ENCODE results near the gene ZIC2.

Gene ZIC2

DNA sequence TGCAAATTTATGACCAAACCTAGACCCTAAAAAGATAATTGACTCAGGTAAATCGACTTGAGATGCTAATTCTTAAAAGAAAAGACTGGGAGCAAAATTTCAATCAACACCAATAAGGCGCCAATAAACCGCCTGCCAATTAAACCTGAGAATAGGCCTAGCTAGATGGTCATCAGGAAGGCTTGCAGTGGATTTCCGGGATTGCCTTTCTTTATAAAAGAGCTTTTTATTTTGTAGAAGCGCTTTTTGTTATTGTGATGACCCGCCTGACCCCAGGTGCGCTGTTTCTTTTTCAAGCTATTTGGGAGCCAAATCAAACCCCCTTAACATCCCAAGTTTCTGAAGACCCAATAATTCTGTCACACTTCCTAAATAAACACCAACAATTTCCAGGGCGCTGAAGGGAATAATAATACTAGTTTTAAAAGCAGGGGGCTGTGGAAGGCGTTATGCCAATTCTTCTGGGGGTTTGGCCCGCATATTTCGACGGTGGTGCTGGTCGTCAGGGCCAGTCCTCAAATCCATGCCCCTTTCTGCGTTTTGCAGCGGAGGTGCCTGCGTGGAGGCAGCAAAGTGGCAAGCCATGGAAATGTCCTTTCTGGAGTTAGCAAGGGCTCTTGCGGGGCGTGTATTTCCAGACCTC, 7.2 kb upstream of the ZIC2 start:
- DNase-seq (ENCODE audit: low read depth in 2 of 2) = no peak

DNA sequence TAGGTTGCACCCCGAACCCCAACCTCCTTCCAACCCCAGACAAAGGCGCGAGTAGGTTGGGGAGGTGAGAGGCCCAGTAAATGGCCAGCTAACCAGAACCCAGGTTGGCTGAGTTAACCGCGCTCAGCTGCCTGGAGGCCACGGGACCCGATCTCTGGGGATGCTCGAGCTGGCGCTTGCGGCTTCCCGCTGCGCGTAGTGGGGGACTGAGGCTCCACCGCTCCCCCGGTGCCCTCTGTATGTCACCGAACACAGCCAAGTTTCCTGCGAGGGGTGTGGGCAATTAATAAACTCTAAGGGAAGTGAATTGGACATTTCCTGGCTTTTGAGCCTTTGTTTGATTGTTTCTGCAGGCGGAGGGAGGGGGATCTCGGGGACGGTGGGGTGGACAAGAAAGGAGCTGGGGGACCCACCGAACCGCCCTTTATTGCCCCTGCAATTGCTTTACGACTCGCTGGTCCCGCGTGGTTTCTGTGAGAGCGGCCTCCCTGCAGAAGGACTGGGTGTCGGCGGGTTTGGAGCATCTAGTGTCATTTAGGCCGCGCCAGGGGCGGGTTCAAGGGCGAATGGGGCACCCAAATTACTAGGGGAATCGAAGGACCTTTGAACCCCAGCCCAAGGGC, 6.5 kb upstream of the ZIC2 start:
- no peak for DNase-seq (ENCODE audit: low read depth in 2 of 2)

DNA sequence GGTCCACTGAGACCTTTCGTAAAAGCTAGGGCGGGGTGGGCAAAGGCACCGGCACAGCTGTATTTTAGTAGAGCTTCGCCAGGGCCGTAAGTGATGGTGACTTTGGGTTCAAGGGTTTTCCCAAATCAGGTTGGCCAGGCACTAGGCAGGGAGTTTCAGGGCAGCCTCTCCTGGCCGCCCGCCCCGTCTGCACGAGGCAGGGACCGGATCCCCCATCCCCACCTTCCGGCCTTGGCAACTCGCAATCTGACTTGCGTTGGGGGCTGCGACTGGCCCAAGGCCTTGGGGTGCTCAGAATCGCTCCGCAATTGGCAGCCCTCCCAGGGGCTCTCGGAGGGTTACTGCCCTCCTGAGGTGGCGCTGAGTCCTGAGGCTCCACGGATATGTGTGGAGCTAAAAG, 6.0 kb upstream of the ZIC2 start:
- no peak for DNase-seq (ENCODE audit: low read depth in 2 of 2)

DNA sequence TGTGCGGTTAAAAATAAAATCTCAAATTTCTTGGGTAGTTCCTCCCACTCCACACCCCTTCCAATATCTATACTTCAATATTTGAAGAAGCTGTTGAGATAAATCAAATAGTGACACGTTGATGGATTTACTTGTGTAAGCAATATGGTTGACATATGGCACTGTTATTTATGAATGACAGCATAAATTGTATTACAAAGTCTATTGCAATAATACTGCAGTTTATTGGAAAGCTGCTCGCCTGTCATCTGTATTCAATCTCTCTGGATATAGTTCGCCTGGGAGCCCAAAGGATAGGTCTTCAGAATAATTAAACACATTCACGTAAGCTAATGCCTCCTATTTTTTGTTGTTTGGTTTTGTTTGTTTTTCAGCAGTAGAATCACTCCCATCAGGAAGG, 5.0 kb upstream of the ZIC2 start:
- no peak for DNase-seq (ENCODE audit: low read depth in 2 of 2)

DNA sequence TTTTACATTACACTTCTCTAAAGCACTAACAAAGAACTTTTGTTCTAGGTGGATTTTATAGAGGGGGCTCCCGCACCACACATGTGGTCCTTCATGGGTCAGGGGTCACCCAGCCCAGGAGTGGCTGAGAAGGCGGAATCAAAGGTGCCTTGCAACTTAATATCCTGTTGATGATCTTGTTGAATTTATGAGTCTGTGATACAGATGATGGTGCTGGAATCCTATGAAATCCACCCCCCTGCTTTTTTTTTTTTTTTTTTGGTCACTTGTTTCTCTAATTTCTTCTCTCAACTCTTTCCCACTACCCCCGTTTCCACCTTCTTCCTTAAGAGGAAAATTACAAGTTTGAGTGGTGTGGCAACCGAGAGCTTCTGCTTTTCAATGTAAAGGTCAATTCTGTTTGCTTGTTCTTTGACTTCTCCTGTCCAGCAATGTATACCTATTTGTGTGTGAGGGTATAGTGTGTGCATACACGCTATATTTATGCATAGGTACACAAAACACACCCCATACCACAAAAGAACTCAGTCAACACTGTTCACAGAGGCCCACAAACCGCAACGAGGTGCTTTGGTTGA, 4.2 kb upstream of the ZIC2 start:
- no peak for DNase-seq (ENCODE audit: low read depth in 2 of 2)

DNA sequence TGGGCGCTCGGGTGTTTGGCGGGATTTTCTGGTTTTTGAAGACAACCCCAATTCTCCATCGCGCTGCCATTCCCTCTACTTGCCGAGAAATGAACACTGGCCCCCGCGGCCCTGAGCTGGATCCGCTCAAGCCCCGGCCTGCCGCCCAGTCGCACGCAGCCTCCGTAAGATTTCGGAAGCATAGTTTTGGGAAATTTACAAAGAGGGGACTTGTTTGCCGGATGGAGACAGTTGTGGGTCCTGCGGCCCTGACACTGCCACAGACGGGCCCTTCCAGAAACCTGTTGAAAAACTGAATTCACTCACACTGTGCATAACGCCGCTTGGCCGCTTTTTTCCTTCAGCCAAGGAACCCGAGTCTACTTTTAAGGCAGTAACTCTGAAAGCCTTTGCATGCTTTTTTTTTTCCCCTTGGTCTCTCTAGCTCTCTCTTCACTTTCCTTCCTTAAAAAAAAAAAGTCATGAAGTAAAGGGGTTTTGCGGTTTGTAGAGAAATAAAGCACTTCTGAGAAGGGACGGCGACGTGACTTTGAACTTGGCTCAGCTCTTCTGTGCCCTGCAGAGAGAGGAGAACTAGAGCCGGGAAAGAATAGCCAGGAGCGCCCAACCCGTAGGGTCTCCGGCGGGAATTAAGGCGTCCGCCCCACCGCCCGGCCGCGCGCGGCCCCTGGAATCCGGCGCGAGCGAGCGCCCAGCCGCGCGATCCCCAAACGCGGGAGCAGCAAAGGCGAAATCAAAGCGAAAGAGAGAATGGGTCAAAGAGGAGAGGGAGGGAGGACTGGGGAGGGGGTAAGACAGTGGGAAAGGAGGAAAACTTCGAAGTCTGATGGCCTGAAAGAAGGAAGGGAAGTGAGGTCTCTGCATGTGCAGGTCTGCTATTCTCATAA, 3.4 kb upstream of the ZIC2 start:
- DNase-seq (ENCODE audit: low read depth in 2 of 2) = no peak

DNA sequence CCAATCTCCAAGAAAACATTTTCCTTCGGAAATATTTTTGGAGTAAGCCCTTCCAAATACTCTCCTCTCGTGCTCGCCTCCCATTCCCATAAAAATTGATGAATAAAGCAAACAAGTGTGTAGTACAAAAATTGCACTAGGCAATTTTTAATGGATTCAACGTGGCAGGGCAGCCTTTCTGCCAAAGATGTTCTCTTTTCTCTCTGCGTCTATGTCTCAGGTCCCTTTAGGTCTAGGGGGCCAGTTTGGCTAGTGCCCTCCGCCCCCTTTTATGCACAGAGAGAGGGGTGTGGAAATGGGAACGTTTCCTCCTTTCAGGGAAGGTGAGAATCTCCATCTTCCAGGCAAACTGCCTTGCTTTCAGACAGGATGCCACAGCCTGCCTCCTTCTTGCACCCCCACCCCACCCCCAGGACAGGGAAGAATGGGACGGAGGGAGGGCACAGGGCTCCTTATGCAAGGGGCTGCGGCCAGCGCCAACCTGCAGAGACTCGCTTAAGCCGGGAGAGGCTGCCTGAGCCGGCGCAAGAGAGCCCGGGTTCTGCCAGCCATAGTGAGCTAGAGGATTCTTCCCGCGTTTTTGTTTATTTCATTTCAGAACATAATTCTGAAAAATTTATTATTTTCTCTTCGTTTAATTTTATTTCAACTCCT, 2.7 kb upstream of the ZIC2 start:
- DNase-seq (ENCODE audit: low read depth in 2 of 2) = no peak

DNA sequence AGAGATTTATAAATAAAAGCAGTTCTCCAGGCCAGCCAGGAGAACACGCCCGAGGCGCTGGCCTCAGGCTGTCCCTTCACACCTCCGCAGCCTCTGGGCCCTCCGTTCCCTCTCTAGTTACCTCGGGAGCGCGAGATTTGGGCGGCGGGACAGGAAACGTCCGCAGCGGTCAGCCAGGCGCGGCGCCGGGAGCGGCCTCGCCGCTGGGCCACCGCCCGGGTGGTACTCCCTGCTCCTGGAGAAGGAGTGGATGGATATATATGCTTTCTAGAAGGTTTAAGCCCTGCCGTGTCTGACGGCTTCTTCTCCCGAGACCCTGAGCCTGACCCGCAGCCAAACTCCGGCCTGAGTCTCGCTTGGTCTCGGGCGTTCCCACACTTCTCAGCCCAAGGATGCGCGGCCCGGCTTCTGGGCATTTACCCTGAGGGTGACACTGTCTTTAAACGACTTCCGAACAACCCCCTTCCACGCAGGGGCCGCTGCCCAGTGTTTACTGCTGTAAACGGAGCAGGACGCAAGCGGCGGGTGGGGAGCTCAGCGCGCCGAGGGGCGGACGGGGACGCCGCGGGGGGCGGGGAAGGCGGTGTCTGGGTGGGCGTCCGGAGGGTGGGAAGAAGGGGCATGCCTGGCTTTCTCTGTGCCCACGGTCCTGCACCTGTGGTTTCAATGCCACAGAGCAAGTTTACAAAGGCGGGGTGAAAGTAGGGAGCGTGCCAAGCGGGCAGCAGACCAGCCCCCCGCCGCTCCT, 2.0 kb upstream of the ZIC2 start:
- DNase-seq (ENCODE audit: low read depth in 2 of 2) = no peak

DNA sequence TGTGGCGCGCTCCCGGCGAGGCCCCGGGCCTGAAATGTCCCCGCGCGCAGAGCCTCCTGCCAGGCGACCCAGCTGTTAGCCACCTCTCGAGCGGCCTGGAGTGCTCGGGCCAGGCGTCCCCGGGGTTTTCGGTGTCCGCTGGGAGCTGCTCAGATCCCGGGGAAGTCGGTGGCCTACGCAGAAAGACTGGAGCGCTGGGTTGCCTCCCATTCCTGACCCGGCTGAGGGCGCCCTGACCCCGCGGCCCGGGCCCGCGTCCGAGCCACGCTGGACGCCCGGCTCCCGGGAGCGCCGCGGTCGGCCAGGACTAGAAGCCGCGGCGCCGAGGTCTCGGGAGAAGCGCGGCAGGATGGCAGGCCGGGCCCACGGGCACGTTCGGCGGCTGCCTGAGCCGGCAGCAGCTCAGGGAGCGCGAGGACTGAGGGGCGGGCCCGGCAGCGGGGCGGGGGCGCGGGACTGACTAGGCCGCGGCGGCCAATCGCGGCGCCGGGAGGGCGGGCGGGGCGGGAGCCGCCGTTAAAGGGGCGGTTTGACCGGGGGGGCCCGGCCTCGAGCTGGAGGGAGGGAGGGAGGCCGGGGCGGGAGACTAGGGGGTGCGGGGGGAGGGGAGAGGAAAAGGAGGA, 1.3 kb upstream of the ZIC2 start:
- peak in 1 of 2 donors; percentile 54 for DNase-seq (ENCODE audit: low read depth in 2 of 2)

DNA sequence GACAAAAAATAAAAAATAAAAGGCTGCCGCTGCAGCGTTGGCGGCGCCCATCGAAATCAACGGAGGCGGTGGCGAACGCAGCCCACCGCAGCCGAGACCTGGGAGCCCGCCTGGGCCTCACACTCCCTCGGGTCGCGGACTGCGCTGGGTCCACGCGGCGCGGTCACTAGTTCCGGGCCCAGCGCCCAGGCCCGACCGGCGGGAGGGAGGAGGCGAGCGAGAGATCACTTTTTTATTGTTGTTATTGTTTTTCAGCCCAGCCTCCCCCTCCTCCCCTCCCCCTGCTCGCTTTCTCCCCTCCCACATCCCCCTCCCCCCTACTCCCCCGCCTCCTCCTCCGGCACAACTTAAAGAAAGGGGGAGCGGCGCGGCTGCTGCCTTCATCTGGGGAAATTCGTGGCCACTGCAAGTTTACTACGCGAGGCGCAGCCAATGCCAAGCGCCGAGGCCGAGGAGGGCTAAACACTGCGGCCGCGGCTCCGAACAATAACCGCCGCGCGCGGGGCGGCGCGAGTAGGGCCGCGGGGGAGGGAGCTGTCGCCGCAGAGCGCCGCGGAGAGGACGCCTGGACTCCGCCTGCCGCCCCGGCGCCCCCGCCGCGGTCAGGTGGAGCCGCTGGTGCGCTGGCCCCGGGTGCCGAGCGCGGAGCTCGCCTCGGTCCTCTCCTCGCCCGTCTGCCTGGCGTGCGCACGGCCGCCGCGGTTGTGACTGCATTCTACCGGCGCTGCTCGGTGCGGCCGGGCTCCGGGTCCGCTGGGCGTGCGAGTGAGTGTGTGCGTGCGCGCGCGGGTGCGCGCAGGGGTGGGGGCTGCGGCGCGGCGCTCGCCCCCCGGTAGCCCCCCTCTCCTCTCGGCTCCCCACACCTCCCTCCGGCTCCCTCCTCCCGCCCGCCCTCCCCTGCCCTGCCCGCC, 505 bp upstream of the ZIC2 start:
- DNase-seq (ENCODE audit: low read depth in 2 of 2) = no peak

DNA sequence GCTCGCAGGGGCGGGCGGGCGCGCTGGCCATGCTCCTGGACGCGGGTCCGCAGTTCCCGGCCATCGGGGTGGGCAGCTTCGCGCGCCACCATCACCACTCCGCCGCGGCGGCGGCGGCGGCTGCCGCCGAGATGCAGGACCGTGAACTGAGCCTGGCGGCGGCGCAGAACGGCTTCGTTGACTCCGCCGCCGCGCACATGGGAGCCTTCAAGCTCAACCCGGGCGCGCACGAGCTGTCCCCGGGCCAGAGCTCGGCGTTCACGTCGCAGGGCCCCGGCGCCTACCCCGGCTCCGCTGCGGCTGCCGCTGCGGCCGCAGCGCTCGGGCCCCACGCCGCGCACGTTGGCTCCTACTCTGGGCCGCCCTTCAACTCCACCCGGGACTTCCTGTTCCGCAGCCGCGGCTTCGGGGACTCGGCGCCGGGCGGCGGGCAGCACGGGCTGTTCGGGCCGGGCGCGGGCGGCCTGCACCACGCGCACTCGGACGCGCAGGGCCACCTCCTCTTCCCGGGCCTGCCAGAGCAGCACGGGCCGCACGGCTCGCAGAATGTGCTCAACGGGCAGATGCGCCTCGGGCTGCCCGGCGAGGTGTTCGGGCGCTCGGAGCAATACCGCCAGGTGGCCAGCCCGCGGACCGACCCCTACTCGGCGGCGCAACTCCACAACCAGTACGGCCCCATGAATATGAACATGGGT, 599 bp downstream of the ZIC2 start:
- DNase-seq (ENCODE audit: low read depth in 2 of 2) = no peak

DNA sequence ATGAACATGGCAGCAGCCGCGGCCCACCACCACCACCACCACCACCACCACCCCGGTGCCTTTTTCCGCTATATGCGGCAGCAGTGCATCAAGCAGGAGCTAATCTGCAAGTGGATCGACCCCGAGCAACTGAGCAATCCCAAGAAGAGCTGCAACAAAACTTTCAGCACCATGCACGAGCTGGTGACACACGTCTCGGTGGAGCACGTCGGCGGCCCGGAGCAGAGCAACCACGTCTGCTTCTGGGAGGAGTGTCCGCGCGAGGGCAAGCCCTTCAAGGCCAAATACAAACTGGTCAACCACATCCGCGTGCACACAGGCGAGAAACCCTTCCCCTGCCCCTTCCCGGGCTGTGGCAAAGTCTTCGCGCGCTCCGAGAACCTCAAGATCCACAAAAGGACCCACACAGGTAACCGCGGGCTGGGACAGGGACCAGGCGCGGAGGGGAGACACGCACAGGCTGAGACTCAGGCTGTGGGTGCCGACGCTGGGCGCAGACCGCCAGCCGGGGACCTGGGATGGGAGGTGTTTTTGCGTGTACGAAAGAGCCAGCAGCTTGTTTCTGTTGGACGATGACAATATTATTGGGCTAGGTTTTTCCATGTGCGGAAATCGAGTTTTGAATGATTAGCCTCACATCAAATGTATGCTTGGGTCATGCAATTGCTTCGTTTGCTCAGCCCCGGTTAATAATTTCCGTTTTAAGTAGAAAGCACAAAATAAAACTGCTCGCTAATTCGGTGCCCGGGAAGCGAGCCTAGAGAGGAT, 1.3 kb downstream of the ZIC2 start:
- no peak for DNase-seq (ENCODE audit: low read depth in 2 of 2)

DNA sequence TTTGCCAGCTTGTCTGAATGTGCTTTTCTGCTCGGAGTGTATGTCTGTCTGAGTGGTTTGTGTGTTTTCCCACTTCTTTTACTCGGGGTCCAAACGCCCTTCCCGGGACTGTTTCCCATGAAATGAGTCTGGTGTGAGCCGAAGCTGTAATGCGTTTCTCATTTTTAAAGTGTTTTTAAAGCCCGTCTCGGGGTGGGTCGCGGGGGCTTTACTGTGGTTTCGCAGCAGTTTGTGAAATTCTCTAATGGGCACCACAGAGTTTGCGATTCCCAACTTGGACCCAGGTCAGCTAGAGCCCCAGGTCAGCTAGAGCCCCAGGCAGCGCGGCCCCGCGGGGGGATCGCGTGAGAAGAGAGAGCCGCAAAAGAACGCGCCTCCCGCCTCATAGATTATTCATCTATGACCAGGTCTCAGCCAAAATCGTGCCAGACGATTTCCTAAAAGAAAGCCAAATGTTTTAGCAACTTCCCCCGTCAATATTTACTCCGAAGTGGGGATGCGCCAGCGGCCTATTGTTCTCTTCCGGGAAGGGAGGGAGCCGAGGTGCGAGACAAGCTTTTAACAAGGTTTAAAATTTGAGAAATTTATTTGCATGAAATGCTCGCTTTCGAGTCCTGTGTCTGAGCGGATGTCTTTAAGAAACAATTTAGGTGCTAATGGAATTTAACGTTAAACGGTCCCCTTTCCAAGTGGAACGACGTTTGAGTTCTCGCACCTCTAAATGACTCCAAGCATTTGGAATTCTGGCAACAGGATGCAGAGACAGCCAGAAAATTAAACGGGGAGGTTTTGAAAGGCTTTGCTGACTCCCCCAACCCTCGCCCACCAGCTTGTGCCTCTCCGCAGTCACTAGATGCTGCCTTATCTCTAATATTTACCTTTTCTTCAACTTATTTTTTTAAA, 2.2 kb downstream of the ZIC2 start:
- DNase-seq (ENCODE audit: low read depth in 2 of 2) = no peak

DNA sequence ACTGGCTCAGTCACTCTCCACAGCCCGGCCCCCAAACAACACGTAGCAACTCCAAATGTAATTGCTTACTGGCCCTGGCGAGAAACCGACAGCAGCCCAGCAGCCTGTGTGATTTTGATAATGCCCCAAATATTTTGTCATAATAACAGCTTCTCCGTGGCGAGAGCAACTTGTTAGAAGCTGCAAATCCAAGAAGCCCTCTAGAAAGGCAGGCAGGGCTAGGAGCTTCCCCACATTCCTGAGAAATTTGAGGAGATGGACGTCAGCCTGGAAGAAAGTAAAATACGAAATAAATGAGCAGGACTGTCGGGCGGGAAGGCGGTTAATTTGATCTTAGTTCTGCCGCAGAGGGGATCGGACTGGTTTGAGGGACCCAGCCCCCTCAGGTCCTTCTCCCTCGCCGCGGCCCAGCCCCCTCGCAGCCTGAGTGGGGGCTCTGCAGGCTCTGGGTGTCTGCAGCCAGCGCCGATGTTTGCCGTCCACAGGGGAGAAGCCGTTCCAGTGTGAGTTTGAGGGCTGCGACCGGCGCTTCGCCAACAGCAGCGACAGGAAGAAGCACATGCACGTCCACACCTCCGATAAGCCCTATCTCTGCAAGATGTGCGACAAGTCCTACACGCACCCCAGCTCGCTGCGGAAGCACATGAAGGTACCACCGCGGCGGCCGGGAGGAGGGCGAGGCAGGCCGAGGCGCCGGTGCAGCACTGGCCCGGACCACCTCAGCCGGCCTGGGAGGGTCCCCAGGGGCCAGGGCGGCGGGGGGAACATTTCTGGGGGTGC, 3.1 kb downstream of the ZIC2 start:
- no peak for DNase-seq (ENCODE audit: low read depth in 2 of 2)

DNA sequence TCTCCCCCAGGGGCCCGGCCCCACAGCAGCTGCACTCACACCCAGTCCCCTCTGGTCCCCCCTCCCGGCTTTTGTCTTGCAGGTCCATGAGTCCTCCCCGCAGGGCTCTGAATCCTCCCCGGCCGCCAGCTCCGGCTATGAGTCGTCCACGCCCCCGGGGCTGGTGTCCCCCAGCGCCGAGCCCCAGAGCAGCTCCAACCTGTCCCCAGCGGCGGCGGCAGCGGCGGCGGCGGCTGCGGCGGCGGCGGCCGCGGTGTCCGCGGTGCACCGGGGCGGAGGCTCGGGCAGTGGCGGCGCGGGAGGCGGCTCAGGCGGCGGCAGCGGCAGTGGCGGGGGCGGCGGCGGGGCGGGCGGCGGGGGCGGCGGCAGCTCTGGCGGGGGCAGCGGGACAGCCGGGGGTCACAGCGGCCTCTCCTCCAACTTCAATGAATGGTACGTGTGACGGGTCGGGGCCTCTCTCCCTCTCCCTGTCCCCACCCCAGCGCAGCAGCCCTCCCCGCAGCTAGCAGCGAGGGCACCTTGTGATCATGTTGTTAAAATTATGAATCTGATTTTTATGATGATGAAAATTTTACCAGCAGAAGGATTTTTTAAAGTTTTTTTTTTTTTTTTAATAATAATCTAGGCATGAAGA, 3.8 kb downstream of the ZIC2 start:
- no peak for DNase-seq (ENCODE audit: low read depth in 2 of 2)

DNA sequence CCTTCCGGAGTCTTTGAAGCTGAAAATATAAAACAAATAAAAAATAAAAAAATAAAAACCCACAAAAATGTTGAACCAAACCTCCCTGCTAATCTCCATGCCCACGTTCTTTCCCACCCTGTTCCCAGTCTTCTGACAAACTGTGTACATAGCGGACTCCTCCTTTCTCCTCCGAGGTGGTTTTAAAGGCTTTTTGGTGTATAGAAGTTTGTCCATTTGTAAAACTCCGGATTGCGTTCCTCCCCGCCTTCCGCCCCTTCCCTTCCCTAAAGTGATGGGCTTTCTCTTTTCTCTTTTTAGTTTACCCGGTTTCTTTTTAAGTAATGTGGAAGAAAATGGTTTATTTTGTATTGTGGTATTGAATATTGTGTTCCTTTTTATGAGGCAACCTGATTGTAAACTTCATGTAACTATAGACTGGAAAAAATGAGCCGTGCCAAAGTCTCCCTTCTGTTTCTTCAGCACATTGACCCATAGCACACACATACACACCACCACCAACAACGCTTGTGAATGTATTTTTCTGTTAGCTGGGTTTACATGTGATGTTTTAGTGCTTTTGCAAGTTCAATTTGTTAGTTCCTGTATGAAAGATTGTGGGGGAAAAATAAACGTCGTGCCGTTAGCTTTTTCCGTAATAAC, 4.4 kb downstream of the ZIC2 start:
- no peak for DNase-seq (ENCODE audit: low read depth in 2 of 2)

Data from stimulated activated CD4-positive, alpha-beta T cell treated with anti-CD3 and anti-CD28 coated beads, Interleukin-4, amount 100 ng/mL, for 48 hours (primary cell).